NCI-H748 treated with DMSO at 0.1 percent for 48 hours (cell line): Measurements from ENCODE around the gene CA5A.
"Not testable (repeated sequence)": the region's sequence is repeated elsewhere in the genome, so short reads cannot be mapped to it uniquely, and the experiment has no call there.

ENCODE experiments used
- DNase-seq: peaks from one replicate; lab custom pipeline; 2025; lab: John Stamatoyannopoulos, UW

CA5A gene

GRCh38 chr16:87936375-87937230 is at the start of gene CA5A:
TSS of gene CA5A (minus strand) at chr16:87936529. CDS start at chr16:87936450, 79 bp downstream.
- DNase-seq = no peak

GRCh38 chr16:87985493-87985892 is 49.2 kb upstream of the CA5A start:
- not testable (repeated sequence) for DNase-seq

GRCh38 chr16:87984632-87985267 is 48.4 kb upstream of the CA5A start:
- no peak for DNase-seq

GRCh38 chr16:87984180-87984579 is 47.9 kb upstream of the CA5A start:
- not testable (repeated sequence) for DNase-seq

- DNase-seq = not testable (repeated sequence)
These were observed 47.4 kb upstream of the CA5A start for GRCh38 chr16:87983737-87984097.

GRCh38 chr16:87983072-87983736 is 46.9 kb upstream of the CA5A start:
- DNase-seq = not testable (repeated sequence)

- DNase-seq = no peak
These were observed 46.3 kb upstream of the CA5A start for GRCh38 chr16:87982581-87983041.

- DNase-seq = not testable (repeated sequence)
These were observed 45.0 kb upstream of the CA5A start for GRCh38 chr16:87981376-87981775.

GRCh38 chr16:87979911-87980630 is 43.7 kb upstream of the CA5A start:
- not testable (repeated sequence) for DNase-seq

- DNase-seq = no peak
These were observed 43.0 kb upstream of the CA5A start for GRCh38 chr16:87979352-87979751.

- DNase-seq = no peak
These were observed 41.8 kb upstream of the CA5A start for GRCh38 chr16:87978127-87978526.

- DNase-seq = no peak
These were observed 40.3 kb upstream of the CA5A start for GRCh38 chr16:87976665-87977064.

- no peak for DNase-seq
These were observed 37.8 kb upstream of the CA5A start for GRCh38 chr16:87974178-87974577.

GRCh38 chr16:87973717-87974116 is 37.4 kb upstream of the CA5A start:
- DNase-seq = no peak

- DNase-seq = no peak
These were observed 35.6 kb upstream of the CA5A start for GRCh38 chr16:87971933-87972332.

- DNase-seq = no peak
These were observed 33.9 kb upstream of the CA5A start for GRCh38 chr16:87970186-87970585.

- DNase-seq = no peak
These were observed 32.2 kb upstream of the CA5A start for GRCh38 chr16:87968541-87968940.

GRCh38 chr16:87966685-87967185 is 30.4 kb upstream of the CA5A start:
- DNase-seq = no peak

GRCh38 chr16:87966064-87966645 is 29.8 kb upstream of the CA5A start:
- no peak for DNase-seq

GRCh38 chr16:87965417-87965816 is 29.1 kb upstream of the CA5A start:
- DNase-seq = no peak

GRCh38 chr16:87964049-87964659 is 27.8 kb upstream of the CA5A start:
- no peak for DNase-seq
